OCI-LY1 (cell line): ENCODE measurements around the gene SLC39A13.

ENCODE experiments used
- H2AFZ ChIP-seq: fragments of 200-600 bp; sonication (generic), shearing (Covaris generic); 2 replicates; pipeline ENCODE4 v1.6.0; 2014; ENCODE audit warnings: antibody characterized with exemption, mild to moderate bottlenecking, low read length
- H3F3A ChIP-seq: fragments of 200-600 bp; sonication (generic), shearing (Covaris generic); 2 replicates; pipeline ENCODE4 v1.6.0; 2014; ENCODE audit warnings: mild to moderate bottlenecking, antibody characterized with exemption, low read length, moderate library complexity; ENCODE audit not compliant: insufficient read depth
- H3K27ac ChIP-seq: fragments of 200-600 bp; sonication (generic); 2 replicates; pipeline ENCODE4 v1.5.1; 2014; ENCODE audit warnings: low read length, mixed run types, mild to moderate bottlenecking, low read depth; ENCODE audit not compliant: poor library complexity, severe bottlenecking
- H3K27me3 ChIP-seq: fragments of 200-600 bp; sonication (generic); 2 replicates; pipeline ENCODE4 v1.6.0; 2014; ENCODE audit warnings: antibody characterized with exemption, mild to moderate bottlenecking, low read length, moderate library complexity; ENCODE audit not compliant: insufficient read depth
- H3K36me3 ChIP-seq: fragments of 200-600 bp; sonication (generic); 2 replicates; pipeline ENCODE4 v1.6.1; 2014; ENCODE audit warnings: mild to moderate bottlenecking, antibody characterized with exemption, low read length, moderate library complexity, mixed read lengths; ENCODE audit not compliant: insufficient read depth
- H3K4me1 ChIP-seq: fragments of 200-600 bp; sonication (generic); 2 replicates; pipeline ENCODE4 v1.5.1; 2014; ENCODE audit warnings: mild to moderate bottlenecking, low read length, moderate library complexity; ENCODE audit not compliant: insufficient read depth, severe bottlenecking
- H3K4me2 ChIP-seq: fragments of 200-600 bp; sonication (generic), shearing (Covaris generic); 2 replicates; pipeline ENCODE4 v1.6.1; 2014; ENCODE audit warnings: low read length
- H3K4me3 ChIP-seq: fragments of 200-600 bp; sonication (generic); 2 replicates; pipeline ENCODE4 v1.5.1; 2014; ENCODE audit warnings: low read length, low read depth, mild to moderate bottlenecking, mixed read lengths; ENCODE audit not compliant: poor library complexity, severe bottlenecking
- H3K79me2 ChIP-seq: fragments of 200-600 bp; shearing (Covaris generic); 2 replicates; pipeline ENCODE4 v1.6.1; 2016; ENCODE audit warnings: mixed run types, low read length, mixed read lengths; ENCODE audit not compliant: insufficient read depth
- H3K9ac ChIP-seq: fragments of 200-600 bp; sonication (generic), shearing (Covaris generic); 2 replicates; pipeline ENCODE4 v1.6.1; 2014; ENCODE audit warnings: mild to moderate bottlenecking, low read length, mixed read lengths
- H3K9me2 ChIP-seq: fragments of 200-600 bp; sonication (generic), shearing (Covaris generic); 2 replicates; pipeline ENCODE4 v1.6.1; 2014; ENCODE audit warnings: low read depth, mild to moderate bottlenecking, low read length, mixed read lengths
- H3K9me3 ChIP-seq: fragments of 200-600 bp; shearing (Covaris generic); 2 replicates; pipeline ENCODE4 v1.6.1; 2014; ENCODE audit warnings: low read length, mixed read lengths
- H4K20me1 ChIP-seq: fragments of 200-600 bp; sonication (generic), shearing (Covaris generic); 2 replicates; pipeline ENCODE4 v1.6.0; 2016; ENCODE audit warnings: mild to moderate bottlenecking, low read length; ENCODE audit not compliant: insufficient read depth
- CTCF ChIP-seq: fragments of 200-600 bp; sonication (generic), shearing (Covaris generic); IDR thresholded peaks from 2 replicates; pipeline ENCODE4 v1.5.1; 2017; ENCODE audit warnings: mild to moderate bottlenecking, antibody characterized with exemption, low read length, moderate library complexity, mixed read lengths
- EZH2 ChIP-seq: fragments of 200-600 bp; sonication (generic), shearing (Covaris generic); IDR thresholded peaks from 2 replicates; pipeline ENCODE4 v1.8.0; 2017; ENCODE audit warnings: borderline replicate concordance, mixed run types, mild to moderate bottlenecking, antibody characterized with exemption, low read length, moderate library complexity, mixed read lengths

The SLC39A13 gene

GRCh38 chr11:47437218-47437745 is 28.9 kb downstream of the SLC39A13 start:
- Histone ChIP-seq H3K4me1 (no peaks in the 10 kb centered on the region), H3K4me3 (no peak overlapping the region), H3K4me2 (no peak overlapping the region), H2AFZ (no peak overlapping the region), H3K27me3 (no peaks in the 10 kb centered on the region), H3F3A (no peaks in the 10 kb centered on the region), H3K79me2 (no peaks in the 10 kb centered on the region), H3K9me3 (no peaks in the 10 kb centered on the region), H3K9ac (no peak overlapping the region), H3K27ac (no peak overlapping the region), H4K20me1 (no peaks in the 10 kb centered on the region), H3K9me2 (no peaks in the 10 kb centered on the region), H3K36me3 (no peaks in the 10 kb centered on the region)
- no peak for TF ChIP-seq EZH2
- TF ChIP-seq CTCF = no peak

GRCh38 chr11:47437746-47438418 is 29.5 kb downstream of the SLC39A13 start:
- H3K27me3 ChIP-seq = no peaks in the 10 kb centered on the region
- H3K79me2 ChIP-seq = no peaks in the 10 kb centered on the region
- H3K9ac ChIP-seq = no peak overlapping the region
- no peaks in the 10 kb centered on the region for H3F3A ChIP-seq
- H3K4me3 ChIP-seq = no peak overlapping the region
- no peaks in the 10 kb centered on the region for H3K9me2 ChIP-seq
- H3K4me1 ChIP-seq = peaks cover 2% of the 10 kb centered on the region
- no peaks in the 10 kb centered on the region for H3K36me3 ChIP-seq
- no peak for TF ChIP-seq EZH2
- no peak overlapping the region for H3K4me2 ChIP-seq
- H2AFZ ChIP-seq = no peak overlapping the region
- H3K27ac ChIP-seq = no peak overlapping the region
- H3K9me3 ChIP-seq = no peaks in the 10 kb centered on the region
- no peaks in the 10 kb centered on the region for H4K20me1 ChIP-seq

- TF ChIP-seq EZH2 (no peak), CTCF (no peak)
- H3K36me3 ChIP-seq = no peaks in the 10 kb centered on the region
- no peak overlapping the region for H3K4me2 ChIP-seq
These were observed 30.3 kb downstream of the SLC39A13 start for GRCh38 chr11:47438721-47439120.

GRCh38 chr11:47440054-47440476 is 31.7 kb downstream of the SLC39A13 start:
- Histone ChIP-seq H3F3A (no peaks in the 10 kb centered on the region), H2AFZ (no peak overlapping the region), H3K4me2 (no peak overlapping the region), H3K9ac (no peak overlapping the region), H3K27me3 (no peaks in the 10 kb centered on the region), H4K20me1 (no peaks in the 10 kb centered on the region), H3K27ac (no peak overlapping the region), H3K79me2 (no peaks in the 10 kb centered on the region), H3K4me1 (peaks cover 15% of the 10 kb centered on the region), H3K9me2 (no peaks in the 10 kb centered on the region), H3K36me3 (no peaks in the 10 kb centered on the region), H3K4me3 (no peak overlapping the region), H3K9me3 (no peaks in the 10 kb centered on the region)
- TF ChIP-seq CTCF = no peak
- TF ChIP-seq EZH2 = no peak

More at GRCh38 chr11:47438721-47439120, 30.3 kb downstream of the SLC39A13 start:
- H3K79me2 ChIP-seq = no peaks in the 10 kb centered on the region
- no peak overlapping the region for H3K9ac ChIP-seq
- no peak overlapping the region for H3K27ac ChIP-seq
- H3K9me2 ChIP-seq = no peaks in the 10 kb centered on the region
- no peaks in the 10 kb centered on the region for H3K27me3 ChIP-seq
- no peak overlapping the region for H2AFZ ChIP-seq
- peaks cover 10% of the 10 kb centered on the region for H3K4me1 ChIP-seq
- no peaks in the 10 kb centered on the region for H3F3A ChIP-seq
- H3K4me3 ChIP-seq = no peak overlapping the region
- H3K9me3 ChIP-seq = no peaks in the 10 kb centered on the region
- no peaks in the 10 kb centered on the region for H4K20me1 ChIP-seq
